Parathyroid adenoma (tissue), 2 donors: ENCODE measurements around the gene LRRC8E.

Experiments used
- H2AFZ ChIP-seq: fragments of 300-600 bp; sonication (generic); one replicate; pipeline ENCODE4 v1.7.0; 2017; ENCODE audit warnings: antibody characterized with exemption, mild to moderate bottlenecking
- H3K27ac ChIP-seq: fragments of 300-600 bp; sonication (generic); one replicate; pipeline ENCODE4 v1.7.0; 2017
- H3K27me3 ChIP-seq: fragments of 300-600 bp; sonication (generic); one replicate; pipeline ENCODE4 v1.7.0; 2017; ENCODE audit warnings: low read length; ENCODE audit not compliant: control insufficient read depth, insufficient read depth
- H3K36me3 ChIP-seq: fragments of 300-600 bp; sonication (generic); one replicate; pipeline ENCODE4 v1.7.0; 2017; ENCODE audit warnings: low read length; ENCODE audit not compliant: control insufficient read depth, insufficient read depth
- H3K4me1 ChIP-seq: fragments of 300-600 bp; sonication (generic); one replicate; pipeline ENCODE4 v1.7.0; 2017; ENCODE audit warnings: control low read depth
- H3K4me2 ChIP-seq: fragments of 300-600 bp; sonication (generic); one replicate; pipeline ENCODE4 v1.7.0; 2017; ENCODE audit warnings: low read length
- H3K4me3 ChIP-seq: fragments of 300-600 bp; sonication (generic); one replicate; pipeline ENCODE4 v1.7.0; 2017; ENCODE audit warnings: low read depth, low read length
- H3K79me2 ChIP-seq: fragments of 300-600 bp; sonication (generic); one replicate; pipeline ENCODE4 v1.7.0; 2017; ENCODE audit warnings: control low read depth
- H3K9ac ChIP-seq: fragments of 300-600 bp; sonication (generic); one replicate; pipeline ENCODE4 v1.7.0; 2017; ENCODE audit warnings: mild to moderate bottlenecking
- H3K9me3 ChIP-seq: fragments of 300-600 bp; sonication (generic); one replicate; pipeline ENCODE4 v1.7.0; 2017; ENCODE audit warnings: low read length; ENCODE audit not compliant: control insufficient read depth
- CTCF ChIP-seq: fragments of 300-600 bp; sonication (generic); IDR thresholded peaks from one replicate; pipeline ENCODE4 v1.7.0; 2017; ENCODE audit warnings: antibody characterized with exemption, mild to moderate bottlenecking
- donor health status: primary hyperparathyroidism.

Gene LRRC8E

DNA sequence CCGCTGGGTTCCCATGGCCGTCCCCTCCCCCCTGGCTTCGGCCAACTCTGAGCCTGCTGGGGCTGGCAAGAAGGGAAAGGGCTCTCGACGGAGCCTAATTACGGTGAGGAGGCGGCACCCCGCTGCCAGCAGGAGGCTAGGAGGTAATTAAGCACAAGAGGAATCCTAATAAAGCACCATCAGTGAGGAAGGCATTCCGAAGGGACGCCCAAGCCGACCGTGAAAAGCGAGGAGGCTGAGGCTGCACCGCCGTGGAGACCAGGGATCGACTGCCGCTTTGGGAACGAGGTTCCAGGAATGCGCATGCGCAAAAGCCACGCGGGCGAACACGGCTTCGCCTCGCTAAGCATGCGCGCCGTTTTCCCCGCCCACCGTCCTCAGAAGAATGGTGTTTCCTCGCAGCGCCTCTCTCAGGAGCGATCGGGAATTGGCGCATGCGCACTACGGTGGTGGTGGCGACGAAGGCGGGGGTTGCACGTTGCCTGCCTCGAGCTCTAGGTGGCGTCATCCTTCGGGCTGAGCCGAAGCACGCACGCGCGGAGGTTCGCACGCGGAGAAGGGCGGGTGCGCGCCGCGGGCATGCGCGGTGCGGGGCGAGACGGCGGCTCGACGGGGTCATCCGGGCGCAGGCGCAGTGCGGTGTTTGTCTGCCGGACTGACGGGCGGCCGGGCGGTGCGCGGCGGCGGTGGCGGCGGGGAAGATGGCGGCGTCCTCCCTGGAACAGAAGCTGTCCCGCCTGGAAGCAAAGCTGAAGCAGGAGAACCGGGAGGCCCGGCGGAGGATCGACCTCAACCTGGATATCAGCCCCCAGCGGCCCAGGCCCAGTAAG lies 15.1 kb downstream of the LRRC8E start, which contains the start of gene MAP2K7:
TSS of gene MAP2K7 (plus strand) at position 634 of the 830 bp plus-strand sequence. CDS start at position 702, 68 bp downstream.
- Histone ChIP-seq H3K36me3 (no peaks in the 10 kb centered on the region), H2AFZ (peak within 1 kb of the TSS; percentile 87), H3K79me2 (peaks cover 34% of the 10 kb centered on the region), H3K4me1 (peaks cover 20% of the 10 kb centered on the region), H3K27me3 (no peaks in the 10 kb centered on the region), H3K4me2 (peak within 1 kb of the TSS; percentile 99), H3K9ac (peak within 1 kb of the TSS; percentile 57), H3K4me3 (peak within 1 kb of the TSS; percentile 94), H3K27ac (peak within 1 kb of the TSS; percentile 66), H3K9me3 (no peaks in the 10 kb centered on the region)
- peak; percentile 85 for TF ChIP-seq CTCF

- Histone ChIP-seq H3K4me2 (peak overlapping the region; percentile 99), H3K27me3 (no peaks in the 10 kb centered on the region), H3K4me1 (peaks cover 20% of the 10 kb centered on the region), H3K9ac (peak overlapping the region; percentile 57), H3K4me3 (peak overlapping the region; percentile 94), H3K79me2 (peaks cover 37% of the 10 kb centered on the region), H3K36me3 (no peaks in the 10 kb centered on the region), H2AFZ (peak overlapping the region; percentile 76), H3K27ac (peak overlapping the region; percentile 56), H3K9me3 (no peaks in the 10 kb centered on the region)
- TF ChIP-seq CTCF, result no peak
Measured at GRCh38 chr19:7904074-7905020, 16.0 kb downstream of the LRRC8E start.

DNA sequence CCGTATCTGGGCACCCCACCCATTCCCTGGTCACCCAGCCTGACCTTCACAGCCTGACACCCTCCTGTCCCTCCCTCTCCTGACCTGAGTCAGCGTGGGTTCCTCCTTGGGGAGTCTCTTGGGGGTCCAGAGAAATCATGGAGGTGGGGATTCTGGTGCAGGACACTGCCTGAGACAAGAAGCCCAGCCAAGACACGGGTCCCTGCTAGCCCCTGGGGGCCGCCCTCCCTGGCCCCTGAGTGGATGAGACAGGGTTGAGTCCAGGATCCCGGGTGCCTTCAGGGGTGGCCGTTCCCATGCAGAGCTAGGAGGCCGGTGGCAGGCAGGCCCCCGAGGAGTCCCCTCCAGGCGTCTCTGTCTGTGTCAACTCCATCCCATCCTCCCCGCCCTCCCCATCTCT lies 17.0 kb downstream of the LRRC8E start:
- no peak for TF ChIP-seq CTCF
- peaks cover 20% of the 10 kb centered on the region for H3K4me1 ChIP-seq
- no peak overlapping the region for H2AFZ ChIP-seq
- H3K79me2 ChIP-seq, result peaks cover 37% of the 10 kb centered on the region
- no peaks in the 10 kb centered on the region for H3K36me3 ChIP-seq
- no peak overlapping the region for H3K27ac ChIP-seq
- no peak overlapping the region for H3K9ac ChIP-seq
- no peaks in the 10 kb centered on the region for H3K27me3 ChIP-seq
- peak overlapping the region; percentile 99 for H3K4me2 ChIP-seq
- no peaks in the 10 kb centered on the region for H3K9me3 ChIP-seq
- peak overlapping the region; percentile 94 for H3K4me3 ChIP-seq

DNA sequence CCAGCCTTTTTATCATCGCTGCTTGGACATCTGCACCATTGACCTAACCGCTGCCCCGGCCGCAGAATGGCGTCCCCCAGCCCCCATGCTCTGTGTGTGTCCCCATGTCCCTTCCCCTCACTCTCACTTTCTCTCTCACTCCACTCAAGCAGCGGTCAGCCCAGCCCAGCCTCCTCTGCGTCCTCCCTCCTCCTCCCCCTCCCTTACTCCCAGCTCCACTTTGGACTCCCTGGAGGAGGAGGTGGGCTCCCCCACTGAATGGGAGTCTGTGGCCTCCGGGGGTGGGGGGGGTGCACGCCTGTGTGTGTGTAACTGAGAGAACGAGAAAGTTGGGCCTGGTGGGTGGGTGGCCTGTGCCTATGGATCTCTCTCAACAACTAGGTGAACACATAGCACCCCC lies 17.5 kb downstream of the LRRC8E start:
- H3K9me3 ChIP-seq, result no peaks in the 10 kb centered on the region
- H3K4me2 ChIP-seq, result no peak overlapping the region
- H3K27me3 ChIP-seq, result no peaks in the 10 kb centered on the region
- H3K4me3 ChIP-seq, result no peak overlapping the region
- no peak for TF ChIP-seq CTCF
- H3K9ac ChIP-seq, result no peak overlapping the region
- no peaks in the 10 kb centered on the region for H3K36me3 ChIP-seq
- peaks cover 20% of the 10 kb centered on the region for H3K4me1 ChIP-seq
- no peak overlapping the region for H3K27ac ChIP-seq
- H2AFZ ChIP-seq, result no peak overlapping the region
- peaks cover 37% of the 10 kb centered on the region for H3K79me2 ChIP-seq
